Myocyte (in vitro differentiated cells): ENCODE data around the gene P2RY12. TPM values are rescaled to one million over a fixed set of nuclear protein-coding genes. Genes with fewer than 3 reads are reported as not detected.

Experiments used
- DNase-seq: peaks from one replicate; pipeline ENCODE4 v3.0.0-alpha.2; 2012; ENCODE audit warnings: low read depth
- polyA plus RNA-seq: library from polyadenylated mRNA; unstranded; fragments of >200 nt; gene quantifications from one replicate; pipeline ENCODE4 v1.2.1, GENCODE V29; 2012; ENCODE audit warnings: missing spikeins
- total RNA-seq: library from RNA; depleted of rRNA; stranded (reverse); fragments of >200 nt; gene quantifications from 2 replicates; pipeline ENCODE4 v1.2.3, GENCODE V29; 2014

The P2RY12 gene
- total RNA-seq = not detected in 2 replicates
- polyA plus RNA-seq = not detected

DNA sequence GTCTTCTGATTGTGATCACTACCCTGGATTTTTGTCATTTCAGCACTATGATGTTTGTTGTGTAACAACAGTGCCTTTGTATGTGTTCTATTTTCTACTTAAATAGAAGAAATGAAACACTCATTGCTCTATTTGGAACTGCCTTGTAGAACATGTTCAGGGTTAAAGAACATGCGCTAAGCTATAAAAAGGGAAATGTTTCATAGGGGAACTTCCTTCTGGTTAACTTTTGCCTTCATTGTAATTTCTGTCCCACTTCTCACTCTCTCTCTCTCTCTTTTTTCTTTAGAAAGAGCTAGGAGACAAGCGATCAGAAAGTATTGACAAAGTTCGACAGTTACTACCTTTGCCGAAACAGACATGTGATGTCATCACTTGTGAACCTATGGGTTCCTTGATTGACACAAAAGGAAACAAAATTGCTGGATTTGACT, at the start of gene P2RY12:
Gene P2RY12 (minus strand): TSS at position 13 of the 434 bp plus-strand sequence. CDS start 45,908 bp downstream, outside the sequence.
- no peak for DNase-seq

DNA sequence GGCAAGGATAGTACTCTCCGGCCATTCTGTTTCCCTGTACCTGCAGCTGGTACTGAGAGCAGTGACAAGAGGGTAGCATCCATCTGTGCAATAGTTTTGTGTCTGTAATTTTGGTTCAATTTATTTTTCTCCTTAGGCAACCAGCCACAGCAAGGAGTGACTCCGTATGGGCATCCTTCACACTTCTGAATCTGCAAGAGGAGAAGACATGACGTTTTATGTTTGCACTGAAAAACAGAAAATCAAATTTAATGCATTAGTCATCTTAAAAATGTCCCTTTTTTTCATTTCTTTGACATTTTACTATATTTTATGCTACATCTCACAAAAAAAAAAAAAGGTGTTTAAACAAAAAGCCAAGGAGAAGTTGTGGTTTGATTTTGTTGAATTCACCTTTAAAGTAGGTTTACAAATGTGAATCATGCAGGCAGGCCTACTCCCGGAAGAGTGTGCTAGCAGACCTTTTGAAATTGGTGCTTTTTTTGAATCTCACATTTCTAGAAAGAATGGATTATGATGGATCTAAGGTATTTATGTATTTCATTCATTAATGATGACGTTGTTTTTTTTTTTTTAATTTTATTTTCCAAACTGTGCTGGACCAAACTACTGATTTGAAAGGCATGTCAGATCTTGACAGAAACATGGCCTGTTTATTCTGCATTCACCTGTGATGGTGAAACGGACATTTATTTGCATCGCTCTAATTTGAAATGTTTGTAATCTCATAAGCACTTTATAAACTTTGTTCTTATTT, 48.2 kb upstream of the P2RY12 start:
- no peak for DNase-seq

DNA sequence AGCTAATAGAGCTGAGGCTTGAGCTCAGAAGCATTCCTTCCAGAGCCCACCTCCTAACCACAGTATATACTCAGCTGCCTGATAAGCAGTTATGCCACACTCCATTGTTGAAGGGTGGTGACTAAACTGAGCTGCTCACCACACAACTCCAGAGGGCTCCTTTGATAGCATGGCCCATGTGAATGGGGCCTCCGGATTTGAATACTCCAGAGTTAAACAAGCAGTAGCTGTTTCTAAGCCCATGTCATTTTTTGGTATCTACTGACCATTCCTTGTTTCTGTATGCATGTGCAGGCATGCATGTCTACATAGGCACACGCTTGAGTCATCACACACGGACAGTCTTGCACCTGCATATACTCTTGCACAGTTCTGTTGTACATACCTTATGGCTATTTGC, 47.4 kb upstream of the P2RY12 start:
- DNase-seq = peak; percentile 66

DNA sequence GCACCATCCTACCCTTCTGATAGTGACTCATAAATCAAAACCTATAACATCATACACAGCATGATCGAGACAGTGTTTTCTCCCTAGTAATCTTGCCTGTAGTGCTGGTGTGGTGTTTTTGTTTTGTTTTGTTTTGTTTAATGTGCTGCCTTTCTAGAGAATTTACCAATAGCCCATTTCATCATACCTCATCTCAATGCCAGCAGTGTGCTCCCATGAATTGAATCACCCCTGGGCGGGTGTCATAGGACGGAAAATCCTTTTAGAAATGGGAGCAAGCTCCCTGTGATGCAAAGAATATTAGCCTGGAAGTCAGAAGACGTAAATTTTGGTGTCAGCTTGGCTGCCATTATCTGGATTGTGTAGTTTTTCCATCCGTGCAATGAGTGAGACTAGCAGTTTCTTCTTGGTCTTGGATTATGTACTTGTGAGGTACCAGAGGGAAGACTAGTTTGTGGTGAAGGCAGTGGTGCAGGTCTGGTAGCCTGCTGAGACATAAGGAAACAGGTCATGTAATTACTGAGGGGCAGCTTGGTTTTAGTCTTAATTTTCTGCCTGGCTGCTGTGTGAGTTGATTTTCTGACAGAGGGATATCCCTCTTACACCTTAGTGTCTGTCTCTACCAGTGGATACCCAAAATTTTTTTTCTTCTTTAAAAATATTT, 46.4 kb upstream of the P2RY12 start:
- no peak for DNase-seq

GRCh38 chr3:151428386-151428785, 43.8 kb upstream of the P2RY12 start:
- peak; percentile 28 for DNase-seq

DNA sequence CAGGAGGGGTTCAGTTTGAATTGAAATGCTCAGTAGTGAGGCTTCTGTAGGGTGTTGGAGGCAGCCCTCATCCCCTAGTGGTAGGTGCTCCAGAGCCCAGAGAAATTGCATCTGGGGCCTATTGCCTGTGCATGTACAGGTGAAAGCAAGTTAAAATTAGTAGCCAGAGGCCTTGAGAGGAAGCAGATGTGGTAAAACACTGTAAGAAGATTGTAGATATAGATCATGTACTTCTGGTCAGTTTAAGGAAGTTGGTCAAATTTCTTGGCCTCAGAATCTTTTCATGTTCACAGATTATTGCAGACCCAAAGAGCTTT, 41.7 kb upstream of the P2RY12 start:
- DNase-seq = no peak

DNA sequence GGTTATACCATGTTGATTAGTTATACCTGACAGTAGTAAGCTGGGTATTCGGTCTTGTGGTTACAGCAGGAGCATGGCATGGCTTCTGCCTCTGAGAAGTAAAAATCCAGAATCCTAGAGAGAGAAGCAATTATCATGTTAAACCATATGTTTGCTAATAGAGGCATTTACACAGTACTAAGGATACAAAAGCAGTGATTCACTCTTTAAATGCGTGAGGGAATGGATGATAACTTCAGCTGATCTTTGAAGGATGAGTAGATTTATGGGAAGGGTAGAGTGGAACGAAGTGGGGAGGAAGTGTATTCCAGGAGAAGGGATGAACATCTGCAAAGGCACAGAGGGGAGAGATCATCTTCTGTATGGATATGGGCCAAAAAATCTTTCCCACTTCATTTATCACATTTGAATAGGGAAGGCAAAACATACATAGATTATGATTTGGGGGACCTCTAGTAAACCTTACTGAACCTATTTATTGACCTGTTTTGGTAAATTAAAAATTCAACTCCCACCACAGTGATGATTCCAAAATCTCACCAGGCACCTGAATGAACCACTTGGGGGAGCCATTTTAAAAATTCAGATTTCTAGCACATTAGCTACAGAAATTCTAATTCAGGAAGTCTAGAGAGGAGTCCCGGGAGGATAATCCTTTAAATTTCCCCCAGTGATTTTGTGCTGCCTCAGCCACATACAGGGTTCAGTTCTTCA, 41.2 kb upstream of the P2RY12 start:
- DNase-seq = no peak

- no peak for DNase-seq
These were observed 38.5 kb upstream of the P2RY12 start for GRCh38 chr3:151423091-151423490.

DNA sequence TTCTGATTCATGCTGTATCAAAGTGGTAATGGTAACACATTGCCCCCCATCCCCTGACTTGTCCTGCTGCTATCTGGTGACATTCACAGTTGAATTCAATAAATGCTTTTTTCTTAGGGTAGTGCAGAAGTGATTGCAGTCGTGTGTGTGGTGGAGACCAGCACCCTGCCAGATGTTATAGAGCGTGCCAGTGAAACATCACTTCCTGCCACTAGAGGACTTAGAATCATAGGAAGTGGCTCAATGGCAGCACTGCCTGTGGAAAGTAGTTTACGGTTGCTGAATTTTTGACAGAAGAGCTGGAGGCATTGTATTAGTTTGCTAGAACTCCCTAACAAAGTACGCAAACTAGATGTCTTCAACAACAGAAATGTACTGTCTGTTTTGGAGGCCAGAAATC, 37.4 kb upstream of the P2RY12 start:
- DNase-seq = no peak

GRCh38 chr3:151419806-151420205, 35.3 kb upstream of the P2RY12 start:
- no peak for DNase-seq

DNA sequence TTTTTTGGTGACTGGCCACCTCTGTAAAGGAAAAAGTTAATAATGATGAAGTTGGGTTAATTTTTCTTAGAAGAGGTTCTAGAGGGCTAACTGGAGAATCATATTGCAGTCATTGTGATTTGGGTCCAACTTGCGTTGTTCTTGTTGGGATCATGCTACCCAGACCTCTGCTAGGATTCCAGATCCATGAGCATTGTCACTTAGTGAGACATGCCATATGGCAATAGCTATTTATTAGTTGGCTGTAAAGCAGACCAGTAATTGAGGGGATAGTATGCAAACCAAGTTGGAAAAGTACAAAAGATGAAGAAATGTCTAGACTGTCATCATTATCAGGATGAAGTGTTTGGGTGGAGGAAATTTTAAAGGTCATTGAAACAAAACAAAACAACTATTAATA, 30.7 kb upstream of the P2RY12 start:
- DNase-seq = no peak

- no peak for DNase-seq
These were observed 28.4 kb upstream of the P2RY12 start for GRCh38 chr3:151412989-151413388.

DNA sequence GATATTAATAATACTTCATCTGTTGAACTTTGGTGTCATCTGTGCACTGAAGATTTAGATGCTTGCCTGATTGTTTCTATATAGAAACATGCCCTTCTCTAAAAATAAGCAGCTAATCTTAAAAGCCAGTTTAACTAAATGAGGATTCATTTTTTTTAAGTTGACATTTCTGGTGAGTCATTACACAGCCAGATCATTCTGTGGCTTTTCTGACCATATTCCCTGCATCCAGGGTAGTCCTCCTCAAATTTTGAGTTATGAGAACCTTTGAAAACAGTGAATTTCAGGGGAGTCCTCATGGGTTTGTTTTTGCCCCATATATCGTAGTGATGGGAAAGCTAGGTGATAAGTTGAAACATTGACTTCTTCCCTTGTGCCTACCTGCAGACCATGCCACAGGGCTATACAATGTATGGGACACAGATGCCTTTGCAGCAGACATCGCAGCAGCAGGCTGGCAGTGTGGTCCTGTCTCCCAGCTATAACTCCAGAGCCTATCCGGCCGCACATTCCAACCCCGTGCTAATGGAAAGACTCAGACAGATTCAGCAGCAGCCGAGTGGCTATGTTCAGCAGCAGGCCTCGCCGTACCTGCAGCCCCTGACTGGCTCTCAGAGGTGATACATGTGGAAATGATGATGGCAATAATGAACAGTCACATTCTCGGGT, 26.5 kb upstream of the P2RY12 start:
- DNase-seq = no peak

GRCh38 chr3:151407928-151408327, 23.4 kb upstream of the P2RY12 start:
- DNase-seq = no peak

DNA sequence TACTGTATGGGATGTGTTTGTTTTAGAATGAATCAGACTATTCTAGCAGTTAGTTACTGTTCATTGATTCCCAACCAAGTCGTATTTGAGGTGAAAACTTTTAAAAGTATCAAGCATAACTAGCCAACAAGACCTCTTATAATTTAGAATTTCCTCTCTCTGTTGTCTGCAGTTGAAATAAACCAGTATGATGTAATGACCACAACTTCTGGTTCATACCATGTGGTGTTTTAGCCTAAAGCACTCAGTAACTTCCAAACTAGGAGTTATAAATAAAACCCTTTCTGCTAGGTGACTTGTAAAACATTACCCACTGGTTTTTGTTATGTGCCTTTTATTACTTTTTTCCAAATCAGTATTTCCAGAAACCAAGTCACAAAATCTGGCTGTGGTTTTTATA, 19.8 kb upstream of the P2RY12 start:
- DNase-seq = peak; percentile 18

GRCh38 chr3:151403246-151403645, 18.7 kb upstream of the P2RY12 start:
- peak; percentile 33 for DNase-seq

GRCh38 chr3:151402349-151402748, 17.8 kb upstream of the P2RY12 start:
- DNase-seq = no peak

DNA sequence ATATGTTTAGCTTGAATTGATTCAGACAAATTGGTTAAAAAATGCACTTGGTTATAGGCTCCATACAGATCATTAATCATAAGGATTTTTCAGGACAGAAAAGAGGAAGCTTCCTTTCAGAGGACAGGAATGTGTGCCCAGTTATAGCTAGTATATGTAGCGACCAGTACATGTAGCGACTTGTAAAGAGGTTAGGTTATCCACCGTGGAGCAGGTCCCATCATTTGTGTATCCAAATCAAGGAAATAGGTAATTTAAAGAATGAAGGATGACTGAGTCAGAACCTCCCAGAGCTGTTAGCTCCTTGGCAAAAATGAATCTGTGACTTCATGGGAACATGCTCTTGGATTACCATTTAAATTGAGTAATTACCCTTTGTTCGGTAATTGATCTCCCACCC, 15.8 kb upstream of the P2RY12 start:
- no peak for DNase-seq

GRCh38 chr3:151398895-151399294, 14.3 kb upstream of the P2RY12 start:
- DNase-seq = no peak

- DNase-seq = no peak
These were observed 11.3 kb upstream of the P2RY12 start for GRCh38 chr3:151395806-151396205.

DNA sequence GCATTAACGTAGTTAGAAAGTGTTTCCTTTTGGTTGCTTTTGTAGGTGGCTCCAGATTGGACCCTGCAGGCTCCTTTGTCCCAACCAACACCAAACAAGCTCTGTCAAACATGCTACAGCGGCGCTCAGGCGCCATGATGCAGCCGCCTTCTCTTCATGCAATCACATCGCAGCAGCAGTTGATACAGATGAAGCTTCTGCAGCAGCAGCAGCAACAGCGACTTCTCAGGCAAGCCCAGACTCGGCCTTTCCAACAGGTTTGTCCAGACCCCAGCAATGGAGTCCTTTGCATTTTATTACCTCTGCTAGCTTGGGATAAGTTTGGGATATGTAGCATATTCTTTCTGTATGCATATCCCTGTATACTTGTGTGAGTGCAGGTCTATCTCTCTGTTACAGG, 10.1 kb upstream of the P2RY12 start:
- DNase-seq = no peak

DNA sequence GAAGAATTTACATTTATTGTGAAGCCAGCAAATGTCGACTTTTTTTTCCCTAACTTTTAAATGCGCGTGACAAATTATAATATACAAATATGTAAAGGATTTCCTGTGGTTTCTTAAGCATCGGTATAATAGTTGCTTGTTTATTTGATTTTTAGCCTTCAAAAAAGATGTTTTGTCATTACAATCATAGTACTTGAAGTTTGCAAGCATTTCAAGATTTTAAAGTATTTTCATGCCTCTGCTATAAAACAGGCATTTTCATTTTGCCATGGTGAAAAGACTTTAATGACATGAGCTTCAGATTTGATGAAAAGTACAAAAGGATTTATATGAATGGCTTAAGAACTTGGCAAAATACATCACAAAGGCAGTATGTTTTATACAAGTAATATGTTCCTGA, 9.4 kb upstream of the P2RY12 start:
- no peak for DNase-seq
